Activated gamma-delta T cell treated with Interleukin-2 at 50 U/mL for 16 hours (primary cell): ENCODE results near the gene MYO16.
"Not testable (repeated sequence)": the region's sequence is repeated elsewhere in the genome, so short reads cannot be mapped to it uniquely, and the experiment has no call there.

ENCODE experiments used
- DNase-seq: peaks from one replicate; pipeline ENCODE4 v3.0.0-alpha.2; 2020

The MYO16 gene

DNA sequence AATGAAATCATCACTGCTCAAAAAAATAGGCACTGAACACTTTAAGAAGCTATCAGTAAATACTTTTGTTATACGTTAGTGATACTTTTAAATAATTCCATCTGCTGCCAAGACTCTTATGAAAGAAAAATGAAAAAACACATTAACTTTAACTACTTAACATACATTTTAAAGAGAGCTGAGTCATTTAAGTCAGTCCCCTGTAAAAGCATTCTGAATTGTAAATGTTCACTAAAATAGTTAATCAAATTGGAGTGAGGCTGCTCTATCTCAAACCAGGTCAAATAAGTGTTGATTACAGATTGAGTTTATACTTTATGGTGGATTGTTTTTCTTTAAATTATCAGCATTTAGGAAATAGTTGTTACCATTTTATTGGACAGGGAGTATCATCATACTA, 274.2 kb downstream of the MYO16 start:
- DNase-seq = no peak

DNA sequence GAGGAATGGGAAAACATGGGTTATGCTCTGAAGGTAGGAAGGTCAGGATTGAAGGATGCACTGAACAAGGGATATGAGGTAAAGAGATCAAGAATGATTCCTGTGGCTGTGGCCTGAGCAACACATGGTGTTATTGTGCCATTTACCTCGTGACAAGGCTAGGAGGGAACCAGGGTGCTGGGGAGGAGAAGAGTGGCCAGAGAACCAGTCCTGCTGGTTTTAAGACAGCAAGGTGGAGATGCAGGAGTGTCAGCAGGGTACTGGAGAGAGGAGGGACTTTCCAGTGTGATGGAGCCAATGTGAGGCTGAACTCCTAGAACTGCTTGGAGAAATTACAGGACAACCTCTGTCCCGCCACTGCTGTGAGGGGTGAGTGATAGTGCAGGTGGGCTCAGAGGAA, 282.4 kb downstream of the MYO16 start:
- no peak for DNase-seq

DNA sequence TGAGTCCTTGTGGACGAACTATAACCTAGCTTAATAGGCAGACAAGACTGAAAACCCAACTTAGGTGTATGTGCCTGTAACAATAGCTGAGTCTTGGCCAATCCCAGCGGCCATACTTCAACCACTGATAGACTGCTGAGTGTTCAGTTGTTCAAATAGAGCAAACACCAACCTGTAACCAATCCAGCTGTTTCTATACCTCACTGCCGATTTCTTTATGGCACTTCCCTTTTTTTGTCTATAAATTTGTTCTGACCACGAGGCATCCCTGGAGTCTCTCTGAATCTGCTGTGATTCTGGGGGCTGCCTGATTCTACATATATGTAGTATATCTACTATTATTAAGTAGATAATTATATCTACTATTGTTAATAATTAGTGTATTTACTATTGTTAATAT, 284.3 kb downstream of the MYO16 start:
- not testable (repeated sequence) for DNase-seq

DNA sequence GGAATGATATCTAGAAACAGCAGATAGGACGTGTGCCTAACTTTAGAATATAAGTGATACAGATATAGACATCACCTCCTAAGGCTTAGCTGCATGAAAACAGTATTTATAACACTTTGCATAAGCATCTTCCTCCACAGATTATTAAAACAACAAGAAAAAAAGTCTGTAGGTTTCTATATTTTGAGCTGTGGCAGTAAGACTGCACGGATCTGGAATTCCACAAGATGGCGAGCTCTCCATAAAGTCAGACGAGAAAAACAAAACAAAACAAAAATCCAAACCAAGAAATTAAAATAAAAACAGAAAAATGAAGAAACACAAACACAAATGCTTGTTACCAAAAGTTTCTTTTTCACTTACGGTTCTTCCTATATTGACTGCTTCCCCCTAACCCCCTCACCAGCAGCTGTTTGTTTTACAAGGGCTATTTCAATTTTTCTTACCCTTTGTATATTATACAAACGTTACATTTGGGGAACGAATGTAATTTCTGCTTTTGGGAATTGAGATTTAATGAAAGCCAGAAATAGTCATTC, 285.8 kb downstream of the MYO16 start:
- DNase-seq = no peak

DNA sequence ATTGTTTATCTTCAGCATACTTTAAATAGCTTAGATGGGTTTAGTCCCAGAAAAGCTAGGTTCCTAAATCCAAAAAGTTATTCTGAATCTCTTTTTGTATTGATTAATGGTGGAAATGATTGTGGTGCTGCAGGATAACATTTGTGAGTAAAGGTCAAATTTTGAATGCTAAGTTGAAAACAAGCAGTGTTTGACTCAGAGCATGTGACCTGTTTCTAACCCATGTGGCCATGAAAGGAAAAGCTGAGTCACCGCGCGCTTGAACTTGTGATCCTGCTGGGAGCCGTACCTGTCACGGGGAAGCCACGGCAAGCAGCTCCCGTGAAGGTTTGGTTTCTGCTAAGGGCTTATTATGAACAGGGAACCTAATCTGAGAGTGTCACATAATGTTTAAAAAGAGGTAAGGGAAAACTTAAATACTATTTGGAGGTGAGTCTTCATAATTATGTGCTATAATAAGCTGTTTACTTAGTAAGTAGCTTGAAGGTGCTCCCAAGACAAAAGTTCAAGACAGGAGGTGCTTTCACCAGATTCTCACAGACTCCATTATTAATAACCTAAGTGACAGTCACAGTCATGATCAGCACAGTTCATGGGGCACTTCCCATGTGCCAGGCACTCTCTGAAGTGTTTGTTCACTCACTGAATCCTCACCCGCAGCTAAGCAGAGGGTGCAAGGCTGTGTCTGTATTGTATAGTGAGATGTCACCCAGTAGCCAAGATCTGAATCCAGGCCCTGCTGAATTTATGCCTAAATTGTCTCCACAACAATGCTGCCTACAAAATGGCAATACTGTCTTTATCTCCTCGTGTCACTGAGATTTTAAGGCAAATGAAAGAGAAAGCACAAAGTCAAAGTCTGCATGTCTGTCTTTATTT, 286.5 kb downstream of the MYO16 start:
- DNase-seq = peak; percentile 32

DNA sequence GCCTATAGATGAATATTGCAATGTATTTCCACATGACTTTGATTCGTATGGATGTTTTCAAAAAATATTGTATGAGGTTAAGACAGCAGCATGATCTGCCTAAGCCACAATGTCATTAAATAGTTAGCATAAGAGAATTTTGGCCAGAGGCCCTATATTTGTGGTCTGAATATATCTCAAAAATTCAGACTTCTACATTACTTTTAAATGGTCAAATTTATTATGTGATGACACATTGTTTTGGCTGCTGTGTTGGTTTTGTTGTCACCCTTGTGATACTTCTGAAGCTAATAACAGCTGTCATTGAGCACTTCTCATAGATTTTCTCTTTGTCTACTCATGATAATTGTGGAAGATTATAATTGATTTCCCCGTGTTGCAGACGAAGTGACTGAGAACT, 288.2 kb downstream of the MYO16 start:
- no peak for DNase-seq

DNA sequence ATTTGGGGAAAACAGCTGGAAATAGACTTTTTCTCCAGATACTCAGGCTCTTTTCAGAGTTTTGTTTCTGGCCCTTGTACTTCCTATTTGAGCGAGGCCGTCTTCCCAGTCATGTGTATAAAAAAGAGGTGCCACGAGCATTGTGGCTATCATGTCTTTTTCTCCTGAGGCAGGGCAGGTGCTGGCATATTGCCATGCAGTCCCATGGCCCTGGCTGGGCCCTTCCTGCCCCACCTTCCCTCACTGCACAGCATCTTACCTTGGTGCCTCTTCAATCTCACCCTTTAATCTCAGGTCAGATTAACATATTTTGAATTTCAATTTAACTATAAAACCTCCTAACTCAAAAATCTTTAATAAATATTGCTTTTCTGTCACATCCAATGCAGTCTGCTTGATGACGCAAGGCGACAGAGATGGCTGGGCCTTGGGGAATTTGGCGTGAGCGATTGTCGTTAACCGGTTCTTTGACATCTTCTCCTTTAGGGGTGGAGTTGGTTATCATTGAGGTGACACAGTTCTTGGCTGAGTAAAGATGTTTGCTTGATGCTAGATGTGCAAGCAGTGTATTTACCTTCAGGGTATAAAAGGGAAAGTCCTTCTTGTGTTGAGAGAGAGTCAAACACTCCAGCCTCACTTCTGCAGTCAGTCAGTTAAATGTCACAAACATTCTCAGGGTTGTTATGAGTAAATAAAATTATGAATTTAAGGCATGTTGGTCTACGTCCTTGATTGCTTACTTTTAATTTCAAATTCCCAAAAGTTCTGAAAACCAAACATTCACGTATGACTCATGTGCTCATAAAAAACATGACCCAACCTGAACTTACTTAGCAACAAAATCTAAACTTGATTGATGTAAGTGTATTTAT, 289.9 kb downstream of the MYO16 start:
- DNase-seq = no peak

DNA sequence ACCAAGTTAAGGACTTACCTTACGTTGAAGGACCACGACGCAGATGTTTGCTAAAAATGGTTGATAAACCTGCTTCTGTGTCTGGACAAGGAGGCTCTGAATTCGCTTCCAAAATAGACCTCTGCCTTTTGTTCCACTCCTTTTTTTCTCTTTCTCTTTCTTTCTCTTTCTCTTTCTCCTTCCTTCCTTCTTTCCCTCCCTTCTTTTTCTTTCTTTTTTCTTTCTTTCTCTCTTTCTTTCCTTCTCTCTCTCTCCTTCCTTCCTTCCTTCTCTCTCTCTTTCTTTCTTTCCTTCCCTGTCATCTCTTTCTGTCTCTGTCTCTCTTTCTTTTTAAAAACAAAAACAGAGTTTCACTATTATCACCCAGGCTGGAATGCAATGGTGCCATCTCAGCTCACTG, 290.7 kb downstream of the MYO16 start:
- no peak for DNase-seq

DNA sequence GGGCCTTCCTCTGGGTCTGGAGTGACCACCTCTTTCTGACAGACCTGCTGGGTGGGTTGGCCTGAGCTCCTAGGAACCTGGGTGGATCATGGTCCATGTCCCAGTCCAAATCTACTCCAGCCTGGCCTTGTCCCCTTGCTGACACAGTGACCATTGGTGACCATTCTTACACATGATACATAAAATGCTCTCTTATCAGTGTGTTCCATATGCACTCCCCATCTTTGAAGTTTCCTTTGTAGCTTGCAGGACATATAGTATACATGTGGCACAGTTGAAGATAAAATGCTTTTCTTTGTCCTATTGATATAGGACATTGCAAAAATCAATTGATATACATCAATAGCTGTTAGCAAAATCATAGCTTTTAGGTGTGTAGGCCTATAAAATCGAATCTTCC, 291.8 kb downstream of the MYO16 start:
- DNase-seq = no peak

DNA sequence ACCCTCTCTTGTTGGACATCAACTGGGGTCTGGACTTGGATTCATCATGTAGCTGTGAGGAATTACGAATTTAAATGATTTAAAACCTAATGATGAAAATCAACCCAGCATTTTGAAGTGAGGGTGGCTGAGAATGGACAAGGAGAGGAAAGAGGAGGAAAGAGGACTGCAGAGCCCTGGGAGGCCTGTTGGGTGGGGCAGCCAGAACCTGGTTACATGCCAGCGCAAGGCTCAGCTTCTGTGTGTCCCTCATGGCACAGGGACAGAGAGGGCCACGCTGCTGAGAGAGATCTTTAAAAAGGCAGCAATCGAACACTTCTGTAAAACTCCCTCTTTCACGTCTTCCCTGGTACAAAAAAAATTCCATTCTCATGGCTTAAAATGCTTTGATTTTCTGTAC, 292.7 kb downstream of the MYO16 start:
- no peak for DNase-seq

DNA sequence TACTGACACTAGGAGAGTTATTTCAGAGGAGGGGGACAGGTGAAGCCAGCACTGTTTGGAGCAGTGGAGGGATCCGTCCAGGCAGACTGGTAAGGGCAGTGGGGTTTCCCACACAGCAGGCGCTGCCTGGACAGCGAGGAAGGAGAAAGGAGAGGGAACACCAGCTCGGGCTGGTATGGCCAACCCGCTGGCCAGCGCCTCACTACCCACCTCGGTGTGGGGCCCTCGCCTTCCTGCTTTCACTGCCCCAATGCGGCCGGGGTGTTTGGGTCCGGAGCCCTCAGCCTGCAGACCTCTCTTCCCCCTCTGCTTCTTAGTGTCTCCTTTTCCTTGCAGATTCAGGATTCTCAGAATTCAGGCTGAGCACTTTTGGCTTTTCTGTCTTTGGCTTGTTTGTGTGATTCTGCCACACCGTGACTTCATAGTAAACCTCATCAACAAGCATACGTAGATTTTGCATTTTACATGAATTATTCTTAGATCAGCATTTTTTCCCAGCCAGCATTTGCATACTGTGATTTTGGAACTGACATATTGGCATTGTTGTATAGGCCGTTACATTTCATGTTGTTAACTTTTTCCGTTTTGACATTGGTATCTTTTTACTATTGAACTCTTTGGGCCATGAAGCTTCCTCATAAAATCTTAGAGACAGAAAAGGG, 294.1 kb downstream of the MYO16 start:
- no peak for DNase-seq

DNA sequence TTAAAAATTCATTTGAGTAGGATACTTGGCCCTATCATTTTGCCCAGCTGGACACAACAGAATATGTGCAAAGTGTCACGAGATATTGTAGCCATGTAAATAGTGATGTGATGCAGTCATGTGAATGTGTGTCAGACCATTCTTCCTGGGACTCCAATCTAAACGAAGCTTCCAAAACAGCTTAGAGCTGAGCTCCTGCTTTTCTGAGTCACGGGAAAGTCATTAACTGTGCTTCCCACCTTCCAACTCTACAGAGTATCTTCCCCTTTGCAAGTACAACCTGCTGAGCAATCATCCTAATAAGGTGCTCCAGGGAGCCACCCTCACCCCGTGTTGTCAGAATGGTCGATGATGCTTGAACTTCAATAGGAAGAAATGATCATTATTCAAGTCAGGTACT, 294.7 kb downstream of the MYO16 start:
- no peak for DNase-seq

DNA sequence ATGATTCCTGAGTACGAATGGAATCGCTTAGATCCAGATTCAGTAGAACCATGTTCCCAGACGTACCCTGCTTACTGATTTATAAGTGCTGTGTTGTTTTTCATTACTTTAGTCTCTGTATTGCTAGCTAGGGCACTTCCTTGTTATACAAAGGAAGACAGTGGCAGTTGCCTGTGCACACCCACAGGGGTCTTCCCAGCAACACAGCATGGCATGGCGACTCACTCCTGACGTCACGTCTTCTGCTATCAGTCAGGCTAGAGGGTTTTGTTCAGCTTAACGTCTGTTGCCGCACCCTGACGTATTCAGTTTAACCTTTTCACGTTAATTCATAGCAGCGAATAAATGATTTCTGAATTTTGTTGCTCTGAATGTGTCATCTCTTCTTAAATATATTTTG, 295.1 kb downstream of the MYO16 start:
- DNase-seq = no peak

DNA sequence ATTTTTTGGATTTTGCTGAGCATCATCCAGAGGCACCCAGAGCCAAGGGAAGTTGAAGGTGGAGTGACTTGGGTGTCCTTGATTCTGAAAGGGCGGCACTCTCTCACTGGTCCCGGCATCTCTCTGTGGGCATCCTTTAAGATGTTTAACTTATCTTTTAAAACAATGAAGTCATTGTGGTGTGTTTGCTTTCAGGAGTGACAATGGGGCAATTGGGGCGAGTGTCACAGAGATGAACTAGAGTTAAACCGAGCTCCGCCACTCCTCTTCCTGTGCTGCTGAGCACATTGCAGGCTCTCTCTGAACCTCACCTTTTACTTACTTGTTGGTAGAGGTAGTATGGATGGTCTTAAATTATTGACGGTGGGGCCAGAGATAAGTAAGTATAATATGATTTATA, 295.7 kb downstream of the MYO16 start:
- no peak for DNase-seq

DNA sequence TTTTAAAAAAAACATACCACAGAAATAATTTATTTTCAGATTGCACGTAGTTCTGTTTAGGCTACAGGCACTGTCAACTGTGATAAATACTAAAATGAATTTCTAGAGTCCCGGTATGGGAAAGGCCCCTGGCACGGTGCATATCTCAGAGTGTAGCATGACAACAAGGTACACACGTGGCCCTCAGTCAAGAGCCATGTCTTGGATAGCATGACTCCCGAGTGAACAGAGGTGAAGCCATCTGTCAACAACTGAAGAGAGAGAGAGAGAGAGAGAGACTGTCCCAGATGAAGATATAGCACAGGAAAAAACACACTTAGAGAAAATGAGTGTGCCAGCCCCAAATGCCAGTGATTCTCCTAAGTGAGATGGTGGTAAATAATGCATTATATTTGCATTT, 297.5 kb downstream of the MYO16 start:
- no peak for DNase-seq

DNA sequence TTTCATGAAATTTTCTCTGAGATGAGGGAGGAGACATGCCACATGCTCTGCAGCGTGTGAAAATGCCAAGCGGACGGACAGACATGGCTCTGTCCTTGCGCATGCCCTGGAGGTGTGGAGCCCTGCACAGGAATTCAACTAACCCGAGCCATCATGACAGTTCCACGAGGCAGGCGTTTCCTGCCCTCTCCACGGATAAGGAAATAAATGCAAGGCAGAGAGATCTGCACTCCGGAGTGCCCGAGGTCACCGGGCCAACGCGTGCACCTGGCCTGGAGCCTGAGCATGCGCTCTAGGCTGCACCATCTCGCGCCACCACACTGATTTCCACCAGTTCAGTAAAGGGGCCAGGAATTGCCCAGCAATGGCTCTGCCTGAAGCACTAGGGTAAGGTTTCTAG, 298.2 kb downstream of the MYO16 start:
- no peak for DNase-seq

DNA sequence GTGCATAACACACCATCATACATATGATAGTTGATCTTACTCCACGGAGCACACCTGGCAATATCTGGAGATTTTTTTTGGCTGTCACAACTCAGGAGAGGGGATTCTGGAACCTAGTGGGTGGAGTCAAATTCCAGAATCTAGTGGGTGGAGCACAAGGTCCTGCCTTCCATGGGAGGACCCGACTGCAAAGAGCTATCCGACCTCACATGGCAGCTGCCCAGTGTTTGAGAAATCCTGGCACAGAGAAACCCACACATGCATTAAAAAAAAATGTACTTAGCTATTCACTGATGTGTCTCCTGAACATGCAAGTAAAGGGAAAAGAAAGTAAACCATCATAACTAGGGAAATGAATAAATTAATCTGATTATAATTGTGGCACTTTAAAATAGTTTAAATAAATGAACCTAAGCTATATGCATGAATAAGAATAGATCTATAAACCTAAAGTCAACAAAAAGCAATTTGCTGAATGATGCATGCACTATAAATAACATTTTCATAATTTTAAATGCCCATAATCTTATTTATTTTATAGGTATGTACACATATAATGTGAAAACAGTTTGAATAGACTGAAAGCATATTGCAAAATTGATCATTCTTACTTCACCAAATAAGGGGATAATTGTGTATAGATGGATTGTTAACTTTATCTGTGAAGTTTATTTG, 300.3 kb downstream of the MYO16 start:
- no peak for DNase-seq

DNA sequence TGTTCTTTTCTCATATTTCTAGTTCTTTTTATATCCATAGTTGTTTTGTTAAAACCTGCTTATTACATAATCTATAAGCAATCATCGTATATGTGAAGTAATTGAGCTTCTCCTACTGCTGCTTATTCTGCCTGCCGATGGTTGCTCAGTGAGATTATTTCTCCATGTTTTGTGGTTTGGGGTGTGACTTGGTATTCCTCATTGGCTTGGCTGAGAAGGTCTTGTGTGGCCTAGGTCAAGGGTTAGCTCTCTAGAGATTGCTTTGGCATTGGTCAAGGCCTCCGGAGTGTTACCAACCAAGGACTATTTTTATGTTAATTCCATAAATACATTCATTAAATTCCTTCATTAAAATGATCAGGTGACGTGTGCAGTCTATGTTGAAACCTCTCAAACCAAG, 302.8 kb downstream of the MYO16 start:
- no peak for DNase-seq

DNA sequence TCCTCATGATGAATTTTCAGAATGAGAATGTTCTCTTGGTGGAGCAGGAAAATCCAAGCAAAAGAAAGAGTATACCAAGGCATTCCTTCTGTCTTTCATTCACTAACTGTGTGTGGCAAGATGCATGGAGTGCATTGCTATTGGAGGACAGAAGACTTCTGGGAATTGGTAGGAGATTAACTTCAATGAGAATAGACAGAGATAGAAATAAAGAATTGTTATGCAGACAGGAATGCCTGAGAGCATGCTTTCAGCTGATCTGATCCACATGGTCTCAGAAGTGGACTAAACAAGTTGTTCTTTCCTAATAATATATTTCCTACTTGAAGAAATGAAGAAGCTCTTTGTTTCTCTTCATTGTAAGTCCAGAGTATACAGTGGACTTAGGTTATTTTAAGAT, 303.6 kb downstream of the MYO16 start:
- no peak for DNase-seq

DNA sequence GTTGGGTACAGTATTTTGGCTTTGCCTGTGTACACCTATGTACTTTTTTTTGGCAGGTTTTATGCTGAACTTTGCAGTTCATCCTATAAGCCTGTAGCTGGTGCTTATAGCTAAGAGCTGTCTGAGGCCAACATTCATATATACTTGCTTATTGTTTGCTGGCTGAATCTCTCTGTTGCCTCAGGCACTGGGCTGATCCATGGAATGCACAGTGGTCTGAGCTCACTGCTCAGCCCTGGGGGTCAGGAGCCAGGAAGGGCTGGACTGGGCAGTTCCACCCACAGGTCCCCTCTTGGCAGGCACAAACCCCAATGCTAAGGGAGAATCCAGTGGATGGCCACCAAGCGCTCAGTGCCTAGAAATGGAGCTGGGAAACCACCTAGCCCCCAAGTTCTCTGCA, 308.7 kb downstream of the MYO16 start:
- DNase-seq = no peak

DNA sequence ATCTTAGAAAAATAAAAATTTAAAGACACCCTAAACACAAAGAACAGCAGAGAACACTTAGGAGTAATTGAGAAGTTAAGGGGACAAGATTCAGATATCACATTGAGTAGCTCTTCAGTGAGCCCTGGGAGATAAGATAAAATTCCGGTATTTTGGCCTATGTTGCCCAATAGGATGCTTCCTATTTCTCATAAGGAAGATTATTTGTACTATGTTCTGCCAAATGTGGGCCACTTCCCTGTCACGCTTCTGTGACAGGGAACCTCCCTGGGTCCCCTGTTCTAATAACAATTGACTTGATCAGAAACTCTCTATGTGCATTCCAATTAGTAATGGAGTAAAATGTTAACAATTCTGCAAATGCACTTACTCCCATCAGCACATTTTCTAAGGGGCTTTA, 310.7 kb downstream of the MYO16 start:
- no peak for DNase-seq

DNA sequence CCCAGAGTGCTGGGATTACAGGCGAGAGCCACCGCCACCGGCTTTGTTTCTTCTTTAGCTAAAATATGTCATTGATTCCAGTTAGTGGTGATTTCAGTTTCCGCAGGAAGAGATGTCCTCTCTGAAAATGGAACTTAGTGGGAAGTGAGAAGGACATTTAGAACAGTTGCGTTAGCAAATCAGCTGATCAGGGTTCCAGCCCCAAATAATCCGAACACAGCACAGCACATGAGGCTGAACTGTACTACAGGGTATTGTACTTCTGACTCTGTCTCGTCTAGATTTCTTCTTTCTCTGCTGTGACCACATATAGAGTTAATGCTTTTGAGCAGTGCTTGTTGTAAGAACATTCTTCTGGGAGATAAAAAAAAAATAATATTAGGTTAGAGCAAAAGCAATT, 314.4 kb downstream of the MYO16 start:
- DNase-seq = no peak

DNA sequence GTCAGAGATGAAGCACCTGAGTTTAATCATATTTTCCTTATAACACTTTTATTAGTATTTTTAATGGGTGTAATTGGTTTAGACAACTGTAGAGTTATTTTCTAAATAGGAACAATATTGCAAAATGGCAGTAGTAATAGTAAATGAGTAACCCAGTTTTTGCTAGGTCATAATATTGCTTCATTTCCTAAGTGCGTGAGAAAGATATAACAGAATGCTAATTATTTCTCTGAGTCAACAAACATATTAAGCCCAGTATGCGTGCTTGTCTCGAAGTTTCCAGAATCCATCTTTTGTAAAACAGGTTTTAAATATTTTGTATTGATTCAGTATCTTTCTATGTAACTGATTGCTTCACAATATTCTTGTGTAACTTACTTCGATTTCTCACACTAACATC, 315.3 kb downstream of the MYO16 start:
- DNase-seq = no peak
